Stimulated activated CD4-positive, alpha-beta T cell treated with anti-CD3 and anti-CD28 coated beads, Interleukin-15, amount 100 ng/mL, for 24 hours (primary cell): Measurements from ENCODE around the gene SLC9C2.
"Not testable (repeated sequence)": the region's sequence is repeated elsewhere in the genome, so short reads cannot be mapped to it uniquely, and the experiment has no call there.

Experiments
- DNase-seq: peaks from one replicate; pipeline ENCODE4 v3.0.0-alpha.2; 2020

SLC9C2 gene

GRCh38 chr1:173520799-173521198 is 82.1 kb downstream of the SLC9C2 start:
- no peak for DNase-seq

GRCh38 chr1:173514503-173514902 is 88.4 kb downstream of the SLC9C2 start:
- not testable (repeated sequence) for DNase-seq

- no peak for DNase-seq
Measured at GRCh38 chr1:173509797-173510196, 93.1 kb downstream of the SLC9C2 start.

GRCh38 chr1:173508541-173508940 is 94.3 kb downstream of the SLC9C2 start:
- no peak for DNase-seq

GRCh38 chr1:173507847-173508209 is 95.0 kb downstream of the SLC9C2 start:
- DNase-seq, result no peak

- no peak for DNase-seq
Measured at GRCh38 chr1:173507205-173507846, 95.5 kb downstream of the SLC9C2 start.

GRCh38 chr1:173506437-173506836 is 96.4 kb downstream of the SLC9C2 start:
- peak; percentile 6 for DNase-seq

- no peak for DNase-seq
Measured at GRCh38 chr1:173505391-173505790, 97.5 kb downstream of the SLC9C2 start.

- no peak for DNase-seq
Measured at GRCh38 chr1:173504268-173504667, 98.6 kb downstream of the SLC9C2 start.

- no peak for DNase-seq
Measured at GRCh38 chr1:173503391-173503790, 99.5 kb downstream of the SLC9C2 start.

- no peak for DNase-seq
Measured at GRCh38 chr1:173502104-173502503, 100.8 kb downstream of the SLC9C2 start.

- no peak for DNase-seq
Measured at GRCh38 chr1:173499729-173500128, 103.1 kb downstream of the SLC9C2 start.

- no peak for DNase-seq
Measured at GRCh38 chr1:173496757-173497320, 106.0 kb downstream of the SLC9C2 start.

GRCh38 chr1:173495609-173496267 is 107.1 kb downstream of the SLC9C2 start:
- DNase-seq, result no peak

GRCh38 chr1:173493125-173493524 is 109.7 kb downstream of the SLC9C2 start:
- not testable (repeated sequence) for DNase-seq

- no peak for DNase-seq
Measured at GRCh38 chr1:173491508-173491907, 111.4 kb downstream of the SLC9C2 start.

GRCh38 chr1:173489929-173490328 is 112.9 kb downstream of the SLC9C2 start:
- DNase-seq, result no peak

- no peak for DNase-seq
Measured at GRCh38 chr1:173489149-173489600, 113.7 kb downstream of the SLC9C2 start.

GRCh38 chr1:173488001-173488400 is 114.9 kb downstream of the SLC9C2 start:
- no peak for DNase-seq

- DNase-seq, result no peak
Measured at GRCh38 chr1:173485401-173485800, 117.5 kb downstream of the SLC9C2 start.

GRCh38 chr1:173484276-173484675 is 118.6 kb downstream of the SLC9C2 start:
- DNase-seq, result no peak

GRCh38 chr1:173482683-173483082 is 120.2 kb downstream of the SLC9C2 start:
- no peak for DNase-seq

- DNase-seq, result no peak
Measured at GRCh38 chr1:173481195-173481772, 121.6 kb downstream of the SLC9C2 start.

GRCh38 chr1:173479649-173480048 is 123.2 kb downstream of the SLC9C2 start:
- DNase-seq, result no peak
